CD4-positive, CD25-positive, alpha-beta regulatory T cell (primary cell): Measurements from ENCODE around the gene NCKIPSD. TPM values are rescaled to one million over a fixed set of nuclear protein-coding genes. Genes with fewer than 3 reads are reported as not detected.

Source experiments
- ATAC-seq, 2 donors: fragments of 150-1000 bp; cut with Tn5 transposase; one replicate each; pipeline ENCODE4 v1.10.0; 2021; ENCODE audit warnings: low read depth in 2 of 2, moderate number of reproducible peaks in 2 of 2, moderate library complexity in 1 of 2
- DNase-seq, 3 donors: peaks; one replicate each; pipeline versions ENCODE4 v3.0.0 to v3.0.0-alpha.2; 2012 to 2022; ENCODE audit warnings: mixed read lengths in 1 of 3
- H3K27ac ChIP-seq: one replicate; pipeline ENCODE4 v1.7.0; 2013; ENCODE audit warnings: mild to moderate bottlenecking, low read length; ENCODE audit not compliant: insufficient read depth, poor library complexity, severe bottlenecking
- H3K27me3 ChIP-seq: one replicate; pipeline ENCODE4 v1.7.0; 2013; ENCODE audit warnings: low read length; ENCODE audit not compliant: control insufficient read depth, insufficient read depth
- H3K36me3 ChIP-seq: one replicate; pipeline ENCODE4 v1.7.0; 2013; ENCODE audit warnings: mild to moderate bottlenecking, low read length, moderate library complexity; ENCODE audit not compliant: control insufficient read depth, insufficient read depth
- H3K4me1 ChIP-seq: 2 replicates; pipeline ENCODE4 v1.7.0; 2013; ENCODE audit warnings: mild to moderate bottlenecking, low read length; ENCODE audit not compliant: insufficient read depth, control insufficient read depth, poor library complexity, severe bottlenecking
- H3K4me3 ChIP-seq: one replicate; pipeline ENCODE4 v1.7.0; 2013; ENCODE audit warnings: low read depth, mild to moderate bottlenecking, low read length, moderate library complexity
- H3K9me3 ChIP-seq, 2 experiments: 1 replicate in 1 of 2; 2 replicates in 1 of 2; pipeline ENCODE4 v1.7.0; 2013; ENCODE audit warnings: low read length in 2 of 2, mild to moderate bottlenecking in 1 of 2, moderate library complexity in 1 of 2; ENCODE audit not compliant: control insufficient read depth in 2 of 2
- H3K27ac Mint-ChIP-seq, 3 donors: one replicate each; pipeline ENCODE4 v1.8.0; 2020 to 2022; ENCODE audit warnings: mild to moderate bottlenecking in 3 of 3, mixed read lengths in 3 of 3, moderate library complexity in 2 of 3
- H3K27me3 Mint-ChIP-seq: one replicate; pipeline ENCODE4 v1.8.0; 2022; ENCODE audit warnings: mild to moderate bottlenecking, mixed read lengths
- H3K36me3 Mint-ChIP-seq: one replicate; pipeline ENCODE4 v1.8.0; 2020; ENCODE audit warnings: mixed read lengths
- H3K4me1 Mint-ChIP-seq, 4 donors: one replicate each; pipeline ENCODE4 v1.8.0; 2020 to 2022; ENCODE audit warnings: mixed read lengths in 4 of 4, mild to moderate bottlenecking in 1 of 4
- H3K4me3 Mint-ChIP-seq, 4 donors: one replicate each; pipeline ENCODE4 v1.8.0; 2020 to 2022; ENCODE audit warnings: mild to moderate bottlenecking in 4 of 4, mixed read lengths in 4 of 4, moderate library complexity in 3 of 4
- H3K9me3 Mint-ChIP-seq, 7 donors: one replicate each; pipeline ENCODE4 v1.8.0; 2020 to 2022; ENCODE audit warnings: mixed read lengths in 7 of 7, mild to moderate bottlenecking in 3 of 7, moderate library complexity in 2 of 7
- polyA plus RNA-seq, 4 donors: library from polyadenylated mRNA; unstranded; fragments of 300-500 nt; fragmentation: Illumina TruSeq; gene quantifications; one replicate each; pipeline ENCODE4 v1.2.3, GENCODE V29; 2021
- total RNA-seq: library from RNA; stranded (reverse); gene quantifications from one replicate; pipeline ENCODE4 v1.2.3, GENCODE V29; 2022

The NCKIPSD gene
- total and polyA plus RNA-seq, 5 donors from 2014 or later, result 6.4 to 19.2 (median 10.9) TPM

GRCh38 chr3:48688032-48688736 lies 2.5 kb upstream of the NCKIPSD start:
- Mint-ChIP-seq H3K36me3 (peaks cover 22% of the 10 kb centered on the region), H3K9me3 (no peaks in the 10 kb centered on the region), H3K27ac (no peak overlapping the region), H3K4me3 (peak overlapping the region in 3 of 4 donors; percentile 11 to 52 (median 21)), H3K4me1 (peaks cover 4 to 34% (median 18%) of the 10 kb centered on the region in 4 donors), H3K27me3 (no peaks in the 10 kb centered on the region)
- no peaks in the 10 kb centered on the region for H3K9me3 ChIP-seq
- peaks cover 56% of the 10 kb centered on the region for H3K36me3 ChIP-seq
- ATAC-seq (no peak), DNase-seq (no peak)
- peaks cover 28% of the 10 kb centered on the region for H3K4me1 ChIP-seq
- no peak overlapping the region for H3K27ac ChIP-seq
- H3K4me3 ChIP-seq, result no peak overlapping the region
- no peaks in the 10 kb centered on the region for H3K27me3 ChIP-seq

- H3K27me3 Mint-ChIP-seq, result no peaks in the 10 kb centered on the region
- Histone ChIP-seq H3K27me3 (no peaks in the 10 kb centered on the region), H3K9me3 (no peaks in the 10 kb centered on the region), H3K36me3 (peaks cover 49% of the 10 kb centered on the region), H3K4me1 (peaks cover 28% of the 10 kb centered on the region), H3K4me3 (no peak overlapping the region), H3K27ac (no peak overlapping the region)
- ATAC-seq (no peak), DNase-seq (no peak)
- peaks cover 13% of the 10 kb centered on the region for H3K36me3 Mint-ChIP-seq
- H3K27ac Mint-ChIP-seq, result peak overlapping the region in 1 of 3 donors; percentile 69
- no peaks in the 10 kb centered on the region for H3K9me3 Mint-ChIP-seq
- H3K4me3 Mint-ChIP-seq, result peak overlapping the region in 2 of 4 donors; percentile 36 to 52
- H3K4me1 Mint-ChIP-seq, result peaks cover 0 to 37% (median 21%) of the 10 kb centered on the region in 4 donors
Measured at GRCh38 chr3:48687220-48687678, 1.5 kb upstream of the NCKIPSD start.

GRCh38 chr3:48686538-48687219 lies 964 bp upstream of the NCKIPSD start:
- Mint-ChIP-seq H3K4me3 (peak overlapping the region; percentile 81 to 94 (median 94)), H3K4me1 (peaks cover 0 to 37% (median 21%) of the 10 kb centered on the region in 4 donors), H3K9me3 (no peaks in the 10 kb centered on the region), H3K27ac (peak overlapping the region in 2 of 3 donors; percentile 71 to 96), H3K36me3 (peaks cover 13% of the 10 kb centered on the region), H3K27me3 (no peaks in the 10 kb centered on the region)
- Histone ChIP-seq H3K9me3 (no peaks in the 10 kb centered on the region), H3K27ac (peak overlapping the region; percentile 80), H3K36me3 (peaks cover 47% of the 10 kb centered on the region), H3K4me1 (peaks cover 28% of the 10 kb centered on the region), H3K4me3 (peak overlapping the region; percentile 32), H3K27me3 (no peaks in the 10 kb centered on the region)
- ATAC-seq (no peak), DNase-seq (no peak)

GRCh38 chr3:48685293-48685602 lies 467 bp downstream of the NCKIPSD start:
- Histone ChIP-seq H3K36me3 (peaks cover 43% of the 10 kb centered on the region), H3K4me1 (peaks cover 28% of the 10 kb centered on the region), H3K27me3 (no peaks in the 10 kb centered on the region), H3K4me3 (peak overlapping the region; percentile 74), H3K27ac (peak overlapping the region; percentile 80), H3K9me3 (no peaks in the 10 kb centered on the region)
- H3K4me3 Mint-ChIP-seq, result peak overlapping the region; percentile 81 to 94 (median 94)
- peaks cover 18% of the 10 kb centered on the region for H3K36me3 Mint-ChIP-seq
- peak overlapping the region in 2 of 3 donors; percentile 71 to 96 for H3K27ac Mint-ChIP-seq
- DNase-seq (no peak), ATAC-seq (no peak)
- H3K4me1 Mint-ChIP-seq, result peaks cover 0 to 40% (median 27%) of the 10 kb centered on the region in 4 donors
- no peaks in the 10 kb centered on the region for H3K27me3 Mint-ChIP-seq
- H3K9me3 Mint-ChIP-seq, result no peaks in the 10 kb centered on the region

- Mint-ChIP-seq H3K27me3 (no peaks in the 10 kb centered on the region), H3K27ac (peak overlapping the region; percentile 71 to 92 (median 88)), H3K4me1 (peaks cover 0 to 45% (median 27%) of the 10 kb centered on the region in 4 donors), H3K4me3 (peak overlapping the region; percentile 81 to 95 (median 89)), H3K36me3 (peaks cover 21% of the 10 kb centered on the region), H3K9me3 (no peaks in the 10 kb centered on the region)
- Histone ChIP-seq H3K27me3 (no peaks in the 10 kb centered on the region), H3K27ac (no peak overlapping the region), H3K36me3 (peaks cover 41% of the 10 kb centered on the region), H3K9me3 (no peaks in the 10 kb centered on the region), H3K4me3 (peak overlapping the region; percentile 62), H3K4me1 (peaks cover 29% of the 10 kb centered on the region)
- peak in 1 of 3 donors; percentile 33 for DNase-seq
- ATAC-seq, result no peak
Measured at GRCh38 chr3:48684480-48685143, 1.1 kb downstream of the NCKIPSD start.

- no peak overlapping the region for H3K27ac Mint-ChIP-seq
- peak overlapping the region in 3 of 4 donors; percentile 58 to 86 (median 83) for H3K4me3 Mint-ChIP-seq
- peaks cover 0 to 50% (median 28%) of the 10 kb centered on the region in 4 donors for H3K4me1 Mint-ChIP-seq
- peaks cover 35% of the 10 kb centered on the region for H3K36me3 ChIP-seq
- H3K4me1 ChIP-seq, result peaks cover 32% of the 10 kb centered on the region
- no peaks in the 10 kb centered on the region for H3K9me3 ChIP-seq
- no peak overlapping the region for H3K4me3 ChIP-seq
- H3K9me3 Mint-ChIP-seq, result no peaks in the 10 kb centered on the region
- peaks cover 21% of the 10 kb centered on the region for H3K36me3 Mint-ChIP-seq
- no peaks in the 10 kb centered on the region for H3K27me3 ChIP-seq
- no peak for DNase-seq
- no peak overlapping the region for H3K27ac ChIP-seq
- H3K27me3 Mint-ChIP-seq, result no peaks in the 10 kb centered on the region
- no peak for ATAC-seq
Measured at GRCh38 chr3:48684054-48684349, 1.7 kb downstream of the NCKIPSD start.

- Histone ChIP-seq H3K36me3 (peaks cover 28% of the 10 kb centered on the region), H3K9me3 (no peaks in the 10 kb centered on the region), H3K4me1 (peaks cover 32% of the 10 kb centered on the region), H3K4me3 (no peak overlapping the region), H3K27me3 (no peaks in the 10 kb centered on the region), H3K27ac (no peak overlapping the region)
- ATAC-seq, result no peak
- Mint-ChIP-seq H3K36me3 (peaks cover 23% of the 10 kb centered on the region), H3K4me1 (peaks cover 0 to 50% (median 28%) of the 10 kb centered on the region in 4 donors), H3K27me3 (no peaks in the 10 kb centered on the region), H3K4me3 (peak overlapping the region in 3 of 4 donors; percentile 33 to 65 (median 38)), H3K9me3 (no peaks in the 10 kb centered on the region), H3K27ac (no peak overlapping the region)
- no peak for DNase-seq
Measured at GRCh38 chr3:48682786-48683185, 2.9 kb downstream of the NCKIPSD start.
